ENCODE measurements around the gene INSRR.

The INSRR gene

DNA sequence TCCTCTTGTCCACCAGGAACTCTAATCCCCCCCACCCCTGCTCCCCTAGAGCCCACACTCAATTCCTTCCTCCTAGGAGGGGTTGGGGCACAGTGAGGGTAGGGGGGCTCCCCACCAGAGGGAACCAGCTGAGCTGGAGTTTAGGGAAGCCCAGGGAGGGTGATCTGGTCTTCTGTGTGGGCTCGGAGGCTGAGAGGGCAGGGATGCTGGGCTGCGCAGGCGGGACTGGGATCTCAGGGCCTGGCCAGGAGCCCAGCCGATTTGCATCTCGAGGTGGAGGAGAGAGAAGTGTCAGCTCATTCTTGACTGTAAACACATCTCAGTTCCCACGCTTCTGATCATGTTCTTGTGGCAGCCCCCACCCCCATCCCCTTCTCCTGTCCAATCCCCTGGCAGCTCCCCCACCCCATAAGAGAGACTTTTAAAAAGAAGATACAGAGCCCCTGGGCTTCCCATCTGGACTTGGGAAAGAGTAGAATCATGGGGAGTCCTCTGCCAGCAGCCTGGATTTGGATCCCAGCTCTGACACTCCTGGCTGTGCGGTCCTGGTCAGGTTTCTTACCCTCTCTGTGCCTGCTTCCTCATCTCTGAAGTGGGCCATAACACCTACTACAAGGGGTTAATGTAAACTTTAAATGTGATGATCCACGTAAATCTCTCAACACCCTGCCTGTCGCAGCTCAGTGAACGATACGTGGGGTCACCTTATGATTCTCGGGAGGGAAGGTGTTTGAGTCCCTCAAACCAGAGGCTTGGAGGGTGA lies 41.2 kb upstream of the INSRR start:
- Histone ChIP-seq H3K36me3 (ENCODE audit: control insufficient read depth, insufficient read depth, low read length) (no peaks in the 10 kb centered on the region), H3K4me1 (ENCODE audit: control insufficient read depth, insufficient read depth, low read length) (no peaks in the 10 kb centered on the region), H3K9me3 (ENCODE audit: control insufficient read depth, low read length) (no peaks in the 10 kb centered on the region), H3K9ac (ENCODE audit: low read length) (no peak overlapping the region), H3K27me3 (ENCODE audit: control insufficient read depth, insufficient read depth, low read length) (peaks cover 23% of the 10 kb centered on the region), H3K4me3 (ENCODE audit: low read length) (no peak overlapping the region)

DNA sequence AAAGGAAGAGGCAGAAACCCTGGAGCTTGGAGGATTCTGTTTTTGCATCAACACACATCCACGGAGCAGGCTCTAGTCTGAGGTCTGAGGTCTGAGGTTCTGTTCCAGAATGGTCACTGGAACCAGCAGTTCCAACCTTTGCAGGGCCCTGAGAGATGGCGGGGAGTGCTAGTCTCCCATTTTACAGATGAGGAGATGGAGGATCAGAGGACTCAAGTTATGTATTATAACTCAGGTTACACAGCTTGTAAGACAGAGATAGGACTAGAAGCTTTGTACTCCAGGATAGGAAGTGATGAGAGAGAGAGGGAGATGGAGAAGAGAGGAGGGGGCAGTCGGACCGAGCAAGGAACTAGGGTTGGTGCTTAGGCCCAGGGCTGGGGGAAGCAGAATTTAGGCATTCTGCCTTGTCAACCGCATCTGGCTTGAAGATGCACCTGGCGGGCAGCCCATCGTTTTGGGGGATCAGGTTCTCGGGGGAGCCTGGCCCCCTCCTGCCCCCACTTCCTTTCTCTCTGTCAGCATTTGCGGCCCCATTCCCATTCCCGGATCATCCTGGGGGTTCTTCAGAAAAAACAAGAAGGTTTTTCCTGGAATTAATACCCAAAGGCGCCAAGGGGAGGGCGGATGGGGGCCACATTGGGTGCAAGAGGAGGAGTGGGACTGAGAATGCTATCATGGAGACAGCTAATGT lies 40.2 kb upstream of the INSRR start:
- H3K9me3 ChIP-seq (ENCODE audit: control insufficient read depth, low read length), result no peaks in the 10 kb centered on the region
- H3K4me3 ChIP-seq (ENCODE audit: low read length), result no peak overlapping the region
- peaks cover 30% of the 10 kb centered on the region for H3K27me3 ChIP-seq (ENCODE audit: control insufficient read depth, insufficient read depth, low read length)
- no peaks in the 10 kb centered on the region for H3K4me1 ChIP-seq (ENCODE audit: control insufficient read depth, insufficient read depth, low read length)
- no peak overlapping the region for H3K9ac ChIP-seq (ENCODE audit: low read length)
- H3K36me3 ChIP-seq (ENCODE audit: control insufficient read depth, insufficient read depth, low read length), result no peaks in the 10 kb centered on the region

- Histone ChIP-seq H3K4me3 (ENCODE audit: low read length) (no peak overlapping the region), H3K27me3 (ENCODE audit: control insufficient read depth, insufficient read depth, low read length) (peaks cover 39% of the 10 kb centered on the region), H3K36me3 (ENCODE audit: control insufficient read depth, insufficient read depth, low read length) (no peaks in the 10 kb centered on the region), H3K9ac (ENCODE audit: low read length) (no peak overlapping the region), H3K9me3 (ENCODE audit: control insufficient read depth, low read length) (no peaks in the 10 kb centered on the region), H3K4me1 (ENCODE audit: control insufficient read depth, insufficient read depth, low read length) (peaks cover 2% of the 10 kb centered on the region)
These were observed 39.2 kb upstream of the INSRR start for GRCh38 chr1:156898161-156898566.

GRCh38 chr1:156897078-156897825 lies 38.3 kb upstream of the INSRR start:
- H3K4me1 ChIP-seq (ENCODE audit: control insufficient read depth, insufficient read depth, low read length), result peaks cover 5% of the 10 kb centered on the region
- no peaks in the 10 kb centered on the region for H3K36me3 ChIP-seq (ENCODE audit: control insufficient read depth, insufficient read depth, low read length)
- H3K27me3 ChIP-seq (ENCODE audit: control insufficient read depth, insufficient read depth, low read length), result peaks cover 46% of the 10 kb centered on the region
- no peaks in the 10 kb centered on the region for H3K9me3 ChIP-seq (ENCODE audit: control insufficient read depth, low read length)
- H3K4me3 ChIP-seq (ENCODE audit: low read length), result no peak overlapping the region
- H3K9ac ChIP-seq (ENCODE audit: low read length), result no peak overlapping the region

GRCh38 chr1:156896490-156897033 lies 37.6 kb upstream of the INSRR start:
- H3K9ac ChIP-seq (ENCODE audit: low read length), result no peak overlapping the region
- H3K4me3 ChIP-seq (ENCODE audit: low read length), result no peak overlapping the region
- no peaks in the 10 kb centered on the region for H3K36me3 ChIP-seq (ENCODE audit: control insufficient read depth, insufficient read depth, low read length)
- H3K9me3 ChIP-seq (ENCODE audit: control insufficient read depth, low read length), result no peaks in the 10 kb centered on the region
- H3K4me1 ChIP-seq (ENCODE audit: control insufficient read depth, insufficient read depth, low read length), result peaks cover 5% of the 10 kb centered on the region
- H3K27me3 ChIP-seq (ENCODE audit: control insufficient read depth, insufficient read depth, low read length), result peaks cover 52% of the 10 kb centered on the region

- Histone ChIP-seq H3K9me3 (ENCODE audit: control insufficient read depth, low read length) (no peaks in the 10 kb centered on the region), H3K36me3 (ENCODE audit: control insufficient read depth, insufficient read depth, low read length) (no peaks in the 10 kb centered on the region), H3K27me3 (ENCODE audit: control insufficient read depth, insufficient read depth, low read length) (peaks cover 57% of the 10 kb centered on the region), H3K4me1 (ENCODE audit: control insufficient read depth, insufficient read depth, low read length) (peaks cover 5% of the 10 kb centered on the region), H3K4me3 (ENCODE audit: low read length) (no peak overlapping the region), H3K9ac (ENCODE audit: low read length) (no peak overlapping the region)
These were observed 37.0 kb upstream of the INSRR start for GRCh38 chr1:156895927-156896326.

GRCh38 chr1:156895455-156895812 lies 36.5 kb upstream of the INSRR start:
- Histone ChIP-seq H3K36me3 (ENCODE audit: control insufficient read depth, insufficient read depth, low read length) (no peaks in the 10 kb centered on the region), H3K27me3 (ENCODE audit: control insufficient read depth, insufficient read depth, low read length) (peaks cover 57% of the 10 kb centered on the region), H3K4me3 (ENCODE audit: low read length) (no peak overlapping the region), H3K9ac (ENCODE audit: low read length) (no peak overlapping the region), H3K4me1 (ENCODE audit: control insufficient read depth, insufficient read depth, low read length) (peaks cover 5% of the 10 kb centered on the region), H3K9me3 (ENCODE audit: control insufficient read depth, low read length) (no peaks in the 10 kb centered on the region)

GRCh38 chr1:156894711-156895454 lies 36.0 kb upstream of the INSRR start:
- Histone ChIP-seq H3K4me1 (ENCODE audit: control insufficient read depth, insufficient read depth, low read length) (peaks cover 5% of the 10 kb centered on the region), H3K9me3 (ENCODE audit: control insufficient read depth, low read length) (no peaks in the 10 kb centered on the region), H3K36me3 (ENCODE audit: control insufficient read depth, insufficient read depth, low read length) (no peaks in the 10 kb centered on the region), H3K4me3 (ENCODE audit: low read length) (no peak overlapping the region), H3K9ac (ENCODE audit: low read length) (no peak overlapping the region), H3K27me3 (ENCODE audit: control insufficient read depth, insufficient read depth, low read length) (peaks cover 54% of the 10 kb centered on the region)

DNA sequence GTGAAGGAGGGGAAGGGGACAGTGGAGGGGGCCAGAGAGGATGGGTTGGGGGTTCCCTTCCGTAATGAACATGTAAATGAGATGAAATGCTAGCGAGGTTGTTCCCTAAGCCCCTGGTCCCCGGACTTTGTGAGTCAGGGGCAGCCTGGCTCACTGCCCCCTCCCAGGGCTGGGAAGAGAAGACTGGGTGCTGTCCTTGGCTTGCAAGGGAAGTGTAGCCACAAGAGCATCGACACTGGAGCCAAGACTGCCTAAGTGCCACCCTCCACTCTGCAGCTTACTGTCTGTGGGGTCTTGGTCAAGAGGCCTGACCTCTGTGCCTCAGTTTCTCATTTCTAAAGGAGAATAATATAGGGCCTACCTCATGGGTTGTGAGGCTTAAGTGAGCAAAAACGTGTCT lies 35.1 kb upstream of the INSRR start:
- Histone ChIP-seq H3K9ac (ENCODE audit: low read length) (peak overlapping the region; percentile 39), H3K4me3 (ENCODE audit: low read length) (no peak overlapping the region), H3K4me1 (ENCODE audit: control insufficient read depth, insufficient read depth, low read length) (peaks cover 5% of the 10 kb centered on the region)

DNA sequence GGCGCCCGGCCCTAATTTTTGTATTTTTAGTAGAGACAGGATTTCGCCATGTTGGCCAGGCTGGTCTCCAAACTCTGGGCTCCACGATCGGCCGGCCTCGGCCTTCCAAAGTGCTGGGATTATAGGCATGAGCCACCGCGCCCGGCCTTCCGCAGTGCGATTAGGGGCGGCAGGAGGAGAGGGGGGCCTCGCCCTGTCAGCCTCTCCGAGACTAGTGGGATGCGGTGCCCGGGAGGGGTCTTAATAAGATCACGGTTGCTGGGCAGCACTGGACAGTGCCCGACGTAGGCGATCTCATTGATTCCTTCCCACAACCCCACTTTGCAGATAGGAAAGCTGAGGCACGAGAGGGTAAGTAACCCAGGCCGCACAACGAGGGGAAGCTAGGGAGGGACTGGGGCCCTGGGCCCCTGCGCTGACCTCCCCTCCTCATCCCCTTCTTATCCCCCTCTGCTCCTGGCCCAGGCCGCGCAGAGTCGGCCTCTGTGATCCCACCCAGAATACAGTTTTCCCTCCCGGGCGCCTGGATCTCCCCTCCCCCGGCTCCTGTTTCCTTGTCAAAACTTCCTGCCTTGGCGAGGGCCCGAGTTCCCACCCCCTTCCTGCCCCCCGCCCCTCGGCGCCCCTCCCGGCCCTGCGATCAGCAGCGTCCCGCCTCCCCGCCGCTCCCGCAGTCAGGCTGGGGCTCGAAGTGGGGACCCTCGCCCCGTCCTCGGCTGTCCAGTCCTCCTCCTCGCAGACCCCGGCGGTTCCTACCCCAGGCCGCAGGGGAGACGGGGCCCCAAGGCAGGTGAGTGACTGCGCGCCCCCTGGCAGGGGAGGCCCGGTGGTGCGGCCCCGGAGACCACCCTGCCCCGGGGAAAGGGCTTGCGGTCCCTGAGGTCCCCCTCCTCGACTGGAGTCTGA lies 34.4 kb upstream of the INSRR start, which contains the start of gene PEAR1:
Gene PEAR1 (plus strand): TSS at position 671 of the 906 bp plus-strand sequence. CDS start 10,209 bp downstream, outside the sequence.
- H3K36me3 ChIP-seq (ENCODE audit: control insufficient read depth, insufficient read depth, low read length), result no peaks in the 10 kb centered on the region
- H3K9ac ChIP-seq (ENCODE audit: low read length), result peak within 1 kb of the TSS; percentile 39
- no peak within 1 kb of the TSS for H3K4me3 ChIP-seq (ENCODE audit: low read length)
- H3K27me3 ChIP-seq (ENCODE audit: control insufficient read depth, insufficient read depth, low read length), result peaks cover 46% of the 10 kb centered on the region
- H3K4me1 ChIP-seq (ENCODE audit: control insufficient read depth, insufficient read depth, low read length), result peaks cover 5% of the 10 kb centered on the region
- no peaks in the 10 kb centered on the region for H3K9me3 ChIP-seq (ENCODE audit: control insufficient read depth, low read length)

More for the DNA sequence above, 35.1 kb upstream of the INSRR start:
- peaks cover 47% of the 10 kb centered on the region for H3K27me3 ChIP-seq (ENCODE audit: control insufficient read depth, insufficient read depth, low read length)
- no peaks in the 10 kb centered on the region for H3K36me3 ChIP-seq (ENCODE audit: control insufficient read depth, insufficient read depth, low read length)
- H3K9me3 ChIP-seq (ENCODE audit: control insufficient read depth, low read length), result no peaks in the 10 kb centered on the region
